Neuronal stem cell (in vitro differentiated cells): ENCODE measurements around the gene TPM2.

Experiments used
- DNase-seq: peaks from one replicate; pipeline ENCODE4 v3.0.0-alpha.2; 2013; ENCODE audit warnings: low spot score
- H2AFZ ChIP-seq: one replicate; pipeline ENCODE4 v1.6.1; 2013; ENCODE audit warnings: mild to moderate bottlenecking, low read length, inconsistent platforms
- H2AK5ac ChIP-seq: 2 replicates; pipeline ENCODE4 v1.6.1; 2013; ENCODE audit warnings: low read depth, mild to moderate bottlenecking, inconsistent platforms, low read length, moderate library complexity, mixed read lengths
- H2BK120ac ChIP-seq: 2 replicates; pipeline ENCODE4 v1.6.1; 2013; ENCODE audit warnings: low read depth, mild to moderate bottlenecking, inconsistent platforms, low read length, moderate library complexity, mixed read lengths
- H2BK12ac ChIP-seq: one replicate; pipeline ENCODE4 v1.6.1; 2013; ENCODE audit warnings: low read length, inconsistent platforms
- H2BK15ac ChIP-seq: 2 replicates; pipeline ENCODE4 v1.6.1; 2013; ENCODE audit warnings: mild to moderate bottlenecking, low read length, inconsistent platforms, mixed read lengths
- H2BK5ac ChIP-seq: one replicate; pipeline ENCODE4 v1.6.1; 2013; ENCODE audit warnings: inconsistent platforms, mild to moderate bottlenecking, low read length, moderate library complexity
- H3K14ac ChIP-seq: one replicate; pipeline ENCODE4 v1.6.1; 2013; ENCODE audit warnings: low read length, inconsistent platforms
- H3K18ac ChIP-seq: 2 replicates; pipeline ENCODE4 v1.6.1; 2013; ENCODE audit warnings: low read length, inconsistent platforms
- H3K23ac ChIP-seq: 2 replicates; pipeline ENCODE4 v1.6.1; 2013; ENCODE audit warnings: low read depth, mild to moderate bottlenecking, mixed read lengths, low read length, inconsistent platforms; ENCODE audit not compliant: poor library complexity
- H3K27ac ChIP-seq: replicated peaks from 3 replicates; pipeline ENCODE4 v1.5.1; 2013; ENCODE audit warnings: low read length, inconsistent platforms
- H3K27me3 ChIP-seq, 3 experiments: 2 replicates each; pipeline ENCODE4 v1.6.1; 2013; ENCODE audit warnings: low read length in 3 of 3, mild to moderate bottlenecking in 2 of 3, inconsistent platforms in 1 of 3, low read depth in 1 of 3, mixed read lengths in 1 of 3, moderate library complexity in 1 of 3; ENCODE audit not compliant: control insufficient read depth in 3 of 3, insufficient read depth in 3 of 3
- H3K36me3 ChIP-seq, 2 donors: replicated peaks in 1 of 2; 2 replicates each; pipeline ENCODE4 v1.6.1; 2013; ENCODE audit warnings: low read length in 2 of 2; ENCODE audit not compliant: control insufficient read depth in 2 of 2, insufficient read depth in 2 of 2
- H3K4ac ChIP-seq: 2 replicates; pipeline ENCODE4 v1.6.1; 2013; ENCODE audit warnings: inconsistent platforms, mild to moderate bottlenecking, low read length, moderate library complexity
- H3K4me1 ChIP-seq, 2 donors: 1 replicate in 1 of 2; 2 replicates in 1 of 2; pipeline ENCODE4 v1.6.1; 2013; ENCODE audit warnings: low read length in 2 of 2, low read depth in 1 of 2; ENCODE audit not compliant: control insufficient read depth in 2 of 2, insufficient read depth in 1 of 2
- H3K4me2 ChIP-seq: one replicate; pipeline ENCODE4 v1.6.1; 2013; ENCODE audit warnings: mild to moderate bottlenecking, low read length, inconsistent platforms; ENCODE audit not compliant: insufficient read depth, poor library complexity, severe bottlenecking
- H3K4me3 ChIP-seq, 2 donors: 2 replicates each; pipeline ENCODE4 v1.5.1; 2013; ENCODE audit warnings: low read length in 2 of 2, mild to moderate bottlenecking in 2 of 2, inconsistent platforms in 1 of 2, moderate library complexity in 1 of 2
- H3K79me1 ChIP-seq: one replicate; pipeline ENCODE4 v1.6.1; 2013; ENCODE audit warnings: low read depth, mild to moderate bottlenecking, inconsistent platforms, low read length, moderate library complexity
- H3K9ac ChIP-seq: one replicate; pipeline ENCODE4 v1.6.1; 2013; ENCODE audit warnings: mild to moderate bottlenecking, low read depth, low read length, inconsistent platforms; ENCODE audit not compliant: poor library complexity
- H3K9me3 ChIP-seq, 2 donors: replicated peaks in 1 of 2; 2 replicates each; pipeline versions ENCODE3 to v1.6.1; 2013; ENCODE audit warnings: low read length in 2 of 2, mild to moderate bottlenecking in 2 of 2, inconsistent platforms in 1 of 2, low read depth in 1 of 2, mixed read lengths in 1 of 2, moderate library complexity in 1 of 2; ENCODE audit not compliant: control insufficient read depth in 2 of 2, insufficient read depth in 1 of 2
- H4K8ac ChIP-seq: one replicate; pipeline ENCODE4 v1.6.1; 2013; ENCODE audit warnings: low read depth, mild to moderate bottlenecking, inconsistent platforms, low read length, moderate library complexity
- H4K91ac ChIP-seq: one replicate; pipeline ENCODE4 v1.6.1; 2013; ENCODE audit warnings: low read length, low read depth, mild to moderate bottlenecking, inconsistent platforms; ENCODE audit not compliant: poor library complexity
- WGBS, 2 donors: extraction: QIAGEN DNeasy Blood & Tissue Kit; methylation state at CpG; one replicate each; pipeline ENCODE4 v1.1.7; 2013; ENCODE audit warnings: missing lambda C conversion rate in 2 of 2, mixed read lengths in 1 of 2; ENCODE audit not compliant: insufficient read length in 2 of 2, insufficient replicate concordance in 1 of 2; ENCODE audit errors: extremely low coverage in 2 of 2; 5-methylcytosine and 5-hydroxymethylcytosine counted together

TPM2 gene

GRCh38 chr9:35659340-35659739 is 30.4 kb downstream of the TPM2 start:
- Histone ChIP-seq H2BK5ac (no peak overlapping the region), H3K4ac (no peak overlapping the region), H2BK15ac (no peak overlapping the region), H3K27ac (no peak overlapping the region), H3K4me1 (peaks cover 6 to 13% of the 10 kb centered on the region in 2 donors), H3K36me3 (peaks cover 27 to 42% of the 10 kb centered on the region in 2 donors), H2BK12ac (no peak overlapping the region), H3K9me3 (no peaks in the 10 kb centered on the region), H3K14ac (no peak overlapping the region), H3K23ac (no peak overlapping the region), H2BK120ac (no peak overlapping the region), H2AK5ac (no peak overlapping the region), H2AFZ (no peak overlapping the region), H4K8ac (no peak overlapping the region), H3K27me3 (no peaks in the 10 kb centered on the region), H3K9ac (no peak overlapping the region), H4K91ac (no peak overlapping the region), H3K79me1 (peaks cover 4% of the 10 kb centered on the region), H3K4me3 (peak overlapping the region in 1 of 2 donors; percentile 88), H3K4me2 (no peak overlapping the region), H3K18ac (no peak overlapping the region)
- DNase-seq, result no peak
- no CpG with 5 or more reads among the region's 3 CpGs for WGBS, 2 donors

GRCh38 chr9:35658968-35659220 is 30.8 kb downstream of the TPM2 start:
- Histone ChIP-seq H3K4me2 (peak overlapping the region; percentile 60), H3K4ac (no peak overlapping the region), H3K18ac (no peak overlapping the region), H3K27ac (peak overlapping the region; percentile 92), H2BK5ac (no peak overlapping the region), H4K91ac (no peak overlapping the region), H3K4me1 (peaks cover 4 to 10% of the 10 kb centered on the region in 2 donors), H3K4me3 (peak overlapping the region; percentile 88 to 99), H2BK15ac (no peak overlapping the region), H3K79me1 (no peaks in the 10 kb centered on the region), H2AK5ac (no peak overlapping the region), H3K9me3 (no peaks in the 10 kb centered on the region), H4K8ac (no peak overlapping the region), H3K36me3 (peaks cover 27 to 42% of the 10 kb centered on the region in 2 donors), H3K9ac (peak overlapping the region; percentile 93), H3K27me3 (no peaks in the 10 kb centered on the region), H3K14ac (no peak overlapping the region), H3K23ac (no peak overlapping the region), H2BK120ac (no peak overlapping the region), H2AFZ (peak overlapping the region; percentile 98), H2BK12ac (no peak overlapping the region)
- DNase-seq, result no peak
- WGBS, 2 donors, result no CpG with 5 or more reads among the region's 2 CpGs

- peak within 1 kb of the TSS; percentile 98 for H2AFZ ChIP-seq
- peak within 1 kb of the TSS; percentile 89 for H4K91ac ChIP-seq
- peak within 1 kb of the TSS; percentile 62 for H2BK5ac ChIP-seq
- H2BK15ac ChIP-seq, result no peak within 1 kb of the TSS
- no CpG with 5 or more reads among the region's 67 CpGs for WGBS, 2 donors
- no peak within 1 kb of the TSS for H2BK120ac ChIP-seq
- H3K9me3 ChIP-seq, result no peaks in the 10 kb centered on the region
- H3K27me3 ChIP-seq, result no peaks in the 10 kb centered on the region
- H3K18ac ChIP-seq, result peak within 1 kb of the TSS; percentile 98
- H3K4ac ChIP-seq, result no peak within 1 kb of the TSS
- peaks cover 27 to 37% of the 10 kb centered on the region in 2 donors for H3K36me3 ChIP-seq
- peak within 1 kb of the TSS; percentile 88 to 99 for H3K4me3 ChIP-seq
- H3K9ac ChIP-seq, result peak within 1 kb of the TSS; percentile 93
- H3K4me1 ChIP-seq, result peaks cover 4 to 7% of the 10 kb centered on the region in 2 donors
- H2BK12ac ChIP-seq, result no peak within 1 kb of the TSS
- peak within 1 kb of the TSS; percentile 96 for H3K23ac ChIP-seq
- H3K79me1 ChIP-seq, result no peaks in the 10 kb centered on the region
- H3K14ac ChIP-seq, result peak within 1 kb of the TSS; percentile 97
- peak; percentile 91 for DNase-seq
- H3K4me2 ChIP-seq, result peak within 1 kb of the TSS; percentile 60
- H2AK5ac ChIP-seq, result peak within 1 kb of the TSS; percentile 54
- no peak within 1 kb of the TSS for H4K8ac ChIP-seq
- H3K27ac ChIP-seq, result peak within 1 kb of the TSS; percentile 92
Measured at GRCh38 chr9:35658137-35658967, 31.4 kb downstream of the TPM2 start, which contains the start of gene CCDC107. CCDC107 (plus strand) TSS chr9:35658292; CDS start chr9:35658380, 88 bp downstream.

- no CpG with 5 or more reads among the region's 42 CpGs for WGBS, 2 donors
- Histone ChIP-seq H2BK15ac (no peak within 1 kb of the TSS), H2BK12ac (no peak within 1 kb of the TSS), H3K27me3 (no peaks in the 10 kb centered on the region), H3K4me2 (peak within 1 kb of the TSS; percentile 60), H3K79me1 (no peaks in the 10 kb centered on the region), H3K14ac (peak within 1 kb of the TSS; percentile 97), H3K4ac (no peak within 1 kb of the TSS), H4K91ac (peak within 1 kb of the TSS; percentile 89), H3K9me3 (no peaks in the 10 kb centered on the region), H3K18ac (peak within 1 kb of the TSS; percentile 98), H2AK5ac (peak within 1 kb of the TSS; percentile 54), H4K8ac (no peak within 1 kb of the TSS), H2BK5ac (peak within 1 kb of the TSS; percentile 62), H3K36me3 (peaks cover 22 to 30% of the 10 kb centered on the region in 2 donors), H3K27ac (peak within 1 kb of the TSS; percentile 92), H3K9ac (peak within 1 kb of the TSS; percentile 93), H3K4me3 (peak within 1 kb of the TSS; percentile 88 to 99), H2AFZ (peak within 1 kb of the TSS; percentile 98), H3K23ac (peak within 1 kb of the TSS; percentile 96), H2BK120ac (no peak within 1 kb of the TSS), H3K4me1 (peaks cover 4% of the 10 kb centered on the region in 2 donors)
- peak; percentile 98 for DNase-seq
Measured at GRCh38 chr9:35657546-35658136, 32.1 kb downstream of the TPM2 start, which contains the start of gene RMRP. RMRP (minus strand) TSS chr9:35658019.
